Duodenal mucosa (tissue), 2 donors: Measurements from ENCODE around the gene ARL16.
A peak's percentile ranks its signal among the peaks of the same experiment; 100 is the strongest.
"Not testable (repeated sequence)": the region's sequence is repeated elsewhere in the genome, so short reads cannot be mapped to it uniquely, and the experiment has no call there.

ENCODE experiments used
- H3K27ac ChIP-seq: one replicate; pipeline ENCODE4 v1.7.0; 2013; ENCODE audit warnings: low read depth, low read length
- H3K27me3 ChIP-seq, 2 donors: one replicate each; pipeline ENCODE4 v1.7.0; 2013; ENCODE audit warnings: low read length in 2 of 2, control low read depth in 1 of 2; ENCODE audit not compliant: insufficient read depth in 2 of 2, control insufficient read depth in 1 of 2
- H3K36me3 ChIP-seq, 2 donors: one replicate each; pipeline ENCODE4 v1.7.0; 2013; ENCODE audit warnings: low read length in 2 of 2, control low read depth in 1 of 2; ENCODE audit not compliant: insufficient read depth in 2 of 2, control insufficient read depth in 1 of 2
- H3K4me1 ChIP-seq, 2 donors: one replicate each; pipeline ENCODE4 v1.7.0; 2013; ENCODE audit warnings: low read length in 2 of 2, control low read depth in 1 of 2; ENCODE audit not compliant: insufficient read depth in 2 of 2, control insufficient read depth in 1 of 2
- H3K4me3 ChIP-seq, 2 donors: one replicate each; pipeline ENCODE4 v1.7.0; 2013; ENCODE audit warnings: low read length in 2 of 2, low read depth in 1 of 2
- H3K9ac ChIP-seq, 2 donors: one replicate each; pipeline ENCODE4 v1.7.0; 2013; ENCODE audit warnings: low read length in 2 of 2, low read depth in 1 of 2
- H3K9me3 ChIP-seq, 2 donors: one replicate each; pipeline ENCODE4 v1.7.0; 2013; ENCODE audit warnings: low read length in 2 of 2, control low read depth in 1 of 2; ENCODE audit not compliant: control insufficient read depth in 1 of 2

The ARL16 gene

DNA sequence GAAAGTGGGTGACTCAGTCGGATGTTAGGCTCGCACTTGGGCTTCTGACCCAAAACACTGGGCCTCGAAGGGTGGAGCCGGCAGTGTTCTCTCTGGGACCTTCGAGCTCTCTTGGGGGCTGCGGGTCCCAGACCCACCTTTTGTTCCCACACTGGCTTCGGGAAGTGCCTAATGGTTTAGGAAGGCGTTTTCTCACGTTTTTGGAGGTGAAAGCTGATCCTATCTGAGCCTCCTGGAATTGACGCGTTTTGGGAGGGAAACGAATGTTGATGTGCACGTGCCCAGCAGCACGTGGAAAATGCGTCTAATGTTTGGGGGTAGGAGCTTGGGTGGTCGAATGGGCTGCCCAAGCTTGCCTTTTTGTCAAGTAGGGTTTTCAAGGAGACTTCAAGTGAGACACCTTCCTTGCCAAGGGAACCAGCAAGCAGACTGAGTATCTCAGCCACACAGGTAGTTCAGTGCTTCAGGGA lies 880 bp upstream of the ARL16 start:
- Histone ChIP-seq H3K9ac (peak overlapping the region; percentile 84 to 88), H3K4me1 (peaks cover 14 to 23% of the 10 kb centered on the region in 2 donors), H3K36me3 (peaks cover 28 to 44% of the 10 kb centered on the region in 2 donors), H3K9me3 (no peaks in the 10 kb centered on the region), H3K27me3 (no peaks in the 10 kb centered on the region), H3K4me3 (peak overlapping the region; percentile 92), H3K27ac (peak overlapping the region; percentile 35)

- Histone ChIP-seq H3K4me1 (peaks cover 14 to 23% of the 10 kb centered on the region in 2 donors), H3K4me3 (peak overlapping the region; percentile 89 to 92), H3K9ac (peak overlapping the region; percentile 83 to 85), H3K36me3 (peaks cover 23 to 31% of the 10 kb centered on the region in 2 donors), H3K9me3 (no peaks in the 10 kb centered on the region), H3K27ac (peak overlapping the region; percentile 32), H3K27me3 (no peaks in the 10 kb centered on the region)
These were observed 401 bp downstream of the ARL16 start for GRCh38 chr17:81683208-81683583.

DNA sequence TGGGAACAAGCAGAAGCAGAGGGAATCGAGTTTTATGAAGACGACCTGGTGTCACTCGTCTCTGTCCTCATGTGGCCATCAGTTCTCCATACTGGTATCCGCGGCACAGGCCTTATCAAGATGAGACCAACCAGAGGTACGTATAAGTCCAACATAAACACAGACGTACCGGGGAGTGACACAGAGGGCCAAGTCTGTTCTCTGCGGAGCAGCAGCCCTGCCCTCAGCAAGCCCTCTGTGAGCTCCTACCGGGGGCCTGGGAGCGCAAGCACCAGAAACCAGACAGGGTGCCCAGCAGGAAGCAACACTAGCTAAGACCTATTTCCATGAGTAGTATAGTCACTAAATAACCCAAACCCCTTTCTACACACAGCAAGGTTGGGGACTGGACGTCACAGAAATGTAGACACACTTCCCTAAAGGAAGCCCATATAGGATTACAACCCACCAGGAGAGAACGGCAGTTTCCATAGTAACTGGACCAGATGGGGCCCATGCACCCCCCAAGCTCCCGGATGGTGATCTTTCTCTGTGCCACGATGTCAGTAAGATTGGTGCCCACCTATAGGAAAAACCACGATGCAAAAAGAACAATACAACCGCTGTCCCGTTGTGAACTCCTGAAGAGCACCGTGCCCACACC lies 911 bp downstream of the ARL16 start:
- Histone ChIP-seq H3K4me1 (peaks cover 14 to 23% of the 10 kb centered on the region in 2 donors), H3K4me3 (peak overlapping the region; percentile 89 to 92), H3K9me3 (no peaks in the 10 kb centered on the region), H3K9ac (peak overlapping the region; percentile 83 to 85), H3K27ac (no peak overlapping the region), H3K36me3 (peaks cover 23 to 26% of the 10 kb centered on the region in 2 donors), H3K27me3 (no peaks in the 10 kb centered on the region)

DNA sequence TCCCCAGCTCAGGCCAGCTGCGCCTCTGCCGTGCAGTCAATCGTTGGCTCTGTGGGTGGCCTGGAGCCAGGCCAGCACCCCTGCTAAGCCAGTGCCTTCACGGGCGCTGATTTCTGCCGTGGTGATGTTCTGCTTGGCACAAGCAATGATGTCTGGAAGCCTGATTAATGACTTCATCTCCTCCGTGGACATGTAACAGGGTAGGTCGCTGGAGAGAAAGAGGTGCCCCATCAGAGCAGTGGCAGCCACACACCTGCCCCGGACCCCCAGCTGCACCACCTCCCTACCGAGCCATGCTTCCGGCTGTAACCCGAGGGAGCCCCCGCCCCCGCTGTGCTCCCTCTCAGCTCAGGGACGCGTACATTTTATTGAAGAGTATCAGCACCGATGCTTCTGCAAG lies 1.9 kb downstream of the ARL16 start:
- no peak overlapping the region for H3K27ac ChIP-seq

DNA sequence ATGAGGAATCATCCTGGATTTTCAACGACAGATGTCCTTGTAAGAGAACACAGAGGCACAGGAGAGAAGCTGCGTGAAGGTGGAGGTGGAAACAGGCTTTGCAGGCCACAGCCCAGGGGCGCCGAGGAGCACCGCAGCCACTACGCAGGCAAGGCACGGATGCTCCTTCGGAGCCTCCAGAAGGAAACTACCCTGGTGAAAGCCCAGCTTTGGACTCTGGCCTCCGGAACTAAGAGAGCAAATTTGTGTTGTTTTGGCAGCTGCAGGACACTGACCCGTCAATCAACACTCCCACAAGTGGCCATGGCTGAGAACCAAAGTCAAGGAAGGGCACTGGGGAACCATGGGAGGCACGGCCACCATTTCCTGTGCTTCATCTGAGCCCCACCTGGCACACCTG lies 3.4 kb downstream of the ARL16 start:
- H3K36me3 ChIP-seq, result peaks cover 3 to 4% of the 10 kb centered on the region in 2 donors
- no peaks in the 10 kb centered on the region for H3K27me3 ChIP-seq
- H3K9me3 ChIP-seq, result no peaks in the 10 kb centered on the region
- H3K4me3 ChIP-seq, result no peak overlapping the region
- H3K27ac ChIP-seq, result no peak overlapping the region
- H3K4me1 ChIP-seq, result peaks cover 8 to 18% of the 10 kb centered on the region in 2 donors
- H3K9ac ChIP-seq, result no peak overlapping the region

More for the DNA sequence above, 1.9 kb downstream of the ARL16 start:
- H3K9ac ChIP-seq, result no peak overlapping the region
- H3K4me3 ChIP-seq, result no peak overlapping the region
- no peaks in the 10 kb centered on the region for H3K27me3 ChIP-seq
- peaks cover 14 to 16% of the 10 kb centered on the region in 2 donors for H3K36me3 ChIP-seq
- H3K4me1 ChIP-seq, result peaks cover 14 to 23% of the 10 kb centered on the region in 2 donors
- H3K9me3 ChIP-seq, result no peaks in the 10 kb centered on the region

GRCh38 chr17:81676906-81677305 lies 6.7 kb downstream of the ARL16 start:
- Histone ChIP-seq H3K4me3 (no peak overlapping the region), H3K36me3 (peaks cover 6 to 30% of the 10 kb centered on the region in 2 donors), H3K27ac (no peak overlapping the region), H3K9ac (no peak overlapping the region), H3K27me3 (no peaks in the 10 kb centered on the region), H3K9me3 (no peaks in the 10 kb centered on the region), H3K4me1 (no peaks in the 10 kb centered on the region)

DNA sequence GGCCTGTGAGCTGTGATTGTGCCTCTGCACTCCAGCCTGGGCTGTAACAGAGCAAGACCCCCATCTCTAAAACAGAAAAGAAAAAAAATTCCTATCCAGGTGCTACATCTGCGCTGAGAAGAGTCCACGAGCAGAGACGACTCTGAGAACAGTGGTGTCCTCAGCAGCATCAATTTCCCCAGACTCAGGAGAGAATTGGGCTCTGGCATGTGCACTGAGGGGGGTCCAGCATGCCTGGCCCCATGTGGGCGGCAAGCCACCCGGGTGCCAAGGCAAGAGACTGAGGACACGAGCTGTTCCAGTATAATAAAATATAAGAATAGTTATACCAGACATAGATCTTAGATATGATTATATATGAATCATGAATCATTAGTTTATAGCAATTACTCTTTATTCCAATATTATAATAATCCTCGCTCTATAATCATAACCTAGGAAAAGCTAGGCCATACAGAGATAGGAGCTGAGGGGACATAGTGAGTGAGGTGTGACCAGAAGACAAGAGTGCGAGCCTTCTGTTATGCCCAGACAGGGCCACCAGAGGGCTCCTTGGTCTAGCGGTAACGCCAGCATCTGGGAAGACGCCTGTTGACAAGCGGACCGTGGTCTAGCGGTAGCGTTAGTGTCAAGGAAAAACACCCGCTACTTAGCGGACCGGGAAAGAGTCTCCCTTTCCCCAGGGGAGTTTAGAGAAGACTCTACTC lies 7.9 kb downstream of the ARL16 start:
- H3K27me3 ChIP-seq, H3K27ac ChIP-seq, H3K9me3 ChIP-seq, H3K9ac ChIP-seq, H3K4me1 ChIP-seq, H3K4me3 ChIP-seq: not testable (repeated sequence)
- peaks cover 15 to 36% of the 10 kb centered on the region in 2 donors for H3K36me3 ChIP-seq

- H3K27me3 ChIP-seq, result no peaks in the 10 kb centered on the region
- H3K27ac ChIP-seq, result no peak overlapping the region
- H3K36me3 ChIP-seq, result peaks cover 12 to 51% of the 10 kb centered on the region in 2 donors
- H3K4me3 ChIP-seq, result no peak overlapping the region
- no peaks in the 10 kb centered on the region for H3K9me3 ChIP-seq
- H3K9ac ChIP-seq, result no peak overlapping the region
- no peaks in the 10 kb centered on the region for H3K4me1 ChIP-seq
These were observed 9.9 kb downstream of the ARL16 start for GRCh38 chr17:81673561-81674258.

GRCh38 chr17:81672954-81673353 lies 10.6 kb downstream of the ARL16 start:
- Histone ChIP-seq H3K4me1 (peaks cover 0 to under 1% of the 10 kb centered on the region in 2 donors), H3K36me3 (peaks cover 12 to 55% of the 10 kb centered on the region in 2 donors), H3K27ac (no peak overlapping the region), H3K27me3 (no peaks in the 10 kb centered on the region), H3K9me3 (no peaks in the 10 kb centered on the region), H3K4me3 (no peak overlapping the region), H3K9ac (no peak overlapping the region)

DNA sequence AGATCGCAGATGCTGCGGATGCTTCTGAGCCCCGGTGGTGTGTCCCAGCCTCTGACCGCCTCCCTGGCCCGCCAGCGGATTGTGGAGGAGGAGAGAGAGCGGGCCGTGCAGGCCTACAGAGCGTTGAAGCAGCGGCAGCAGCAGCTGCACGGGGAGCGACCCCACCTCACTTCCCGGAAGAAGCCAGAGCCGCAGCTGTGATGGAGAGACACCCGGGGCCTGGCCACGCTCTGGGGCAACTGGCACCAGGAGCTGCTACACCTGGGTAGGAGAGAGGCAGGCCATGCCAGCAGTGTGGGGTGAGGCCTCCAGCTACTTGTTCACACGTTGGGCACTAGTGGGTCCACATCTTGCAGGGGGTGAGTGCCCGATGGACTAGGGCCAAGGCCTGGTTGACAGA lies 11.1 kb downstream of the ARL16 start:
- H3K9ac ChIP-seq, result no peak overlapping the region

More for the DNA sequence above, 11.1 kb downstream of the ARL16 start:
- H3K27me3 ChIP-seq, result no peaks in the 10 kb centered on the region
- no peaks in the 10 kb centered on the region for H3K9me3 ChIP-seq
- peaks cover 12 to 55% of the 10 kb centered on the region in 2 donors for H3K36me3 ChIP-seq
- no peak overlapping the region for H3K27ac ChIP-seq
- H3K4me3 ChIP-seq, result no peak overlapping the region
- H3K4me1 ChIP-seq, result peaks cover 3 to 5% of the 10 kb centered on the region in 2 donors
